Glutamatergic neuron (in vitro differentiated cells): ENCODE results near the gene HIVEP3. TPM values are rescaled to one million over a fixed set of nuclear protein-coding genes. Genes with fewer than 3 reads are reported as not detected.

ENCODE experiments used
- DNase-seq: peaks from one replicate; pipeline ENCODE4 v3.0.0; 2022
- H3K27ac Mint-ChIP-seq: one replicate; pipeline ENCODE4 v1.8.0; 2020; ENCODE audit warnings: mild to moderate bottlenecking, mixed read lengths, inconsistent platforms; ENCODE audit not compliant: unreplicated experiment
- H3K27me3 Mint-ChIP-seq: one replicate; pipeline ENCODE4 v1.8.0; 2020; ENCODE audit warnings: mild to moderate bottlenecking, moderate library complexity, mixed read lengths, inconsistent platforms; ENCODE audit not compliant: unreplicated experiment
- H3K36me3 Mint-ChIP-seq: one replicate; pipeline ENCODE4 v1.8.0; 2020; ENCODE audit warnings: mild to moderate bottlenecking, mixed read lengths, inconsistent platforms; ENCODE audit not compliant: unreplicated experiment
- H3K4me1 Mint-ChIP-seq: one replicate; pipeline ENCODE4 v1.8.0; 2020; ENCODE audit warnings: mild to moderate bottlenecking, low read depth, mixed read lengths, inconsistent platforms; ENCODE audit not compliant: unreplicated experiment
- H3K4me3 Mint-ChIP-seq: one replicate; pipeline ENCODE4 v1.8.0; 2020; ENCODE audit warnings: mild to moderate bottlenecking, mixed read lengths, inconsistent platforms; ENCODE audit not compliant: unreplicated experiment
- H3K9me3 Mint-ChIP-seq: one replicate; pipeline ENCODE4 v1.8.0; 2020; ENCODE audit warnings: mild to moderate bottlenecking, moderate library complexity, mixed read lengths, inconsistent platforms; ENCODE audit not compliant: unreplicated experiment
- CTCF ChIP-seq: fragments of 200-600 bp; sonication (generic); IDR thresholded peaks from one replicate; pipeline ENCODE4 v1.5.0; 2021; ENCODE audit not compliant: partially characterized antibody, unreplicated experiment
- total RNA-seq: library from RNA; stranded (reverse); fragmentation: NEBNext Ultra II Directional; extraction: Animal tissue kit (Norgen Biotek cat#: 25700); gene quantifications from one replicate; pipeline ENCODE4 v1.2.1, GENCODE V29; 2021; ENCODE audit not compliant: unreplicated experiment

The HIVEP3 gene
- total RNA-seq, 1 donor from 2014 or later: 15.1 TPM

DNA sequence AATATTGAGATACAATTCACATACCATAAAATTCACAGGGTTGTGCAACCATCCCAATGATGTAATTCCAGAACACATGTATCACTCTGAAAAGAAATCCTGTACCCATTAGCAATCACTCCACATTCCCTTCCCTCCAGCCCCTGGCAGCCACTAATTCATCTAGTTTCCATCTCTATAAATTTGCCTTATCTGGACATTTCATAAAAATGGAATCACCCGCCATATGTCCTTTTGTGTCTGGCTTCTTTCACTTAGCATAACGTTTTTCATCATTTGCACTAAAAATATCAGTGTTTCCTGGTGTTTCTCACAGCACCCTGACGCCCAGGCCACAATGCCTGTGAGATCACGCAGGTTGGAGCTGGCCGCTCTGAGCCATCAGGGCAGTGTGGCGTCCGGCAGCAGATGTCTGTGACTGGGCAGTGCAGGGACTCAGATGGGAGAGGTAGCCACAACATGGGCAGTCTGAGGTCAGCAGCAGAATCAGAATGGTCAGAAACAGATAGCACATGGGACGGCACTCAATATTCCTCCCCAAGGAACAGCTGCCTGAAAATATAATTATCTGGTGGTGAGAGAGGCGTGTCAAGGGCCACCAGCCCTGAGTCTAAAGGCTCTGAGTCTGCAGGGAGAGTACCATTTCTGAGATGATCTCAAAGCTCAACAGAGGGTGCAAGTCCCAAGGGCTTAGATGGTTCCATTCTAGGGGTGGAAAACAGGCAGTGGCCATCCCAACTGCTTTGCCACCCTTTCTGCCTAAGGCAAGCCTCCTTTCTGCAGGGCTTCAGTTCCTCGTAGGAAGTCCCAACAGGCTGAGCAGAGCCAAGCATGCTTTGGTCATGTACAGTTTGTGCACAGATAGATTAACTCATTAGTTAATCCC lies 304.8 kb downstream of the HIVEP3 start:
- no peak for TF ChIP-seq CTCF
- H3K27me3 Mint-ChIP-seq: peaks cover 13% of the 10 kb centered on the region
- H3K9me3 Mint-ChIP-seq: peaks cover 23% of the 10 kb centered on the region

GRCh38 chr1:41612953-41613352 lies 305.8 kb downstream of the HIVEP3 start:
- DNase-seq: no peak
- H3K27me3 Mint-ChIP-seq: peaks cover 13% of the 10 kb centered on the region
- peaks cover 6% of the 10 kb centered on the region for H3K36me3 Mint-ChIP-seq
- no peak for TF ChIP-seq CTCF
- peak overlapping the region; percentile 25 for H3K4me3 Mint-ChIP-seq
- peak overlapping the region; percentile 98 for H3K27ac Mint-ChIP-seq
- H3K4me1 Mint-ChIP-seq: peaks cover 39% of the 10 kb centered on the region
- peaks cover 23% of the 10 kb centered on the region for H3K9me3 Mint-ChIP-seq

More for the DNA sequence above, 304.8 kb downstream of the HIVEP3 start:
- Mint-ChIP-seq H3K4me3 (peak overlapping the region; percentile 79), H3K36me3 (peaks cover 6% of the 10 kb centered on the region), H3K4me1 (peaks cover 39% of the 10 kb centered on the region), H3K27ac (peak overlapping the region; percentile 98)
- DNase-seq: peak; percentile 83

- H3K4me3 Mint-ChIP-seq: no peak overlapping the region
- DNase-seq: no peak
- H3K27ac Mint-ChIP-seq: no peak overlapping the region
- no peak for TF ChIP-seq CTCF
- H3K9me3 Mint-ChIP-seq: peaks cover 23% of the 10 kb centered on the region
- H3K36me3 Mint-ChIP-seq: peaks cover 13% of the 10 kb centered on the region
- H3K4me1 Mint-ChIP-seq: peaks cover 39% of the 10 kb centered on the region
- peaks cover 13% of the 10 kb centered on the region for H3K27me3 Mint-ChIP-seq
Measured at GRCh38 chr1:41611932-41612450, 306.7 kb downstream of the HIVEP3 start.

- TF ChIP-seq CTCF: no peak
- no peak for DNase-seq
- peaks cover 14% of the 10 kb centered on the region for H3K36me3 Mint-ChIP-seq
- peaks cover 13% of the 10 kb centered on the region for H3K27me3 Mint-ChIP-seq
- no peak overlapping the region for H3K4me3 Mint-ChIP-seq
- H3K27ac Mint-ChIP-seq: no peak overlapping the region
- peaks cover 39% of the 10 kb centered on the region for H3K4me1 Mint-ChIP-seq
- H3K9me3 Mint-ChIP-seq: peaks cover 24% of the 10 kb centered on the region
Measured at GRCh38 chr1:41611068-41611931, 307.4 kb downstream of the HIVEP3 start.
